Measurements from ENCODE around the gene ZNF546. TPM values are rescaled to one million over a fixed set of nuclear protein-coding genes. Genes with fewer than 3 reads are reported as not detected.

ZNF546 gene
- total and polyA plus RNA-seq, 4 donors: 0.50 to 10.6 (median 3.1) TPM

- 77% methylated on average over 3 of the region's 3 CpGs for WGBS, 2 donors
- ATAC-seq (ENCODE audit: low FRiP score): no peak
- no peak overlapping the region for H3K27ac ChIP-seq (ENCODE audit: low read depth in 1 of 2, low read length in 2 of 2)
- H3K4me1 ChIP-seq (ENCODE audit: control insufficient read depth in 1 of 2, insufficient read depth in 2 of 2, low read length in 2 of 2): no peaks in the 10 kb centered on the region
- no peak for DNase-seq
- no peak overlapping the region for H3K4me3 ChIP-seq (ENCODE audit: low read length in 2 of 2)
- no peaks in the 10 kb centered on the region for H3K27me3 ChIP-seq (ENCODE audit: control insufficient read depth in 1 of 2, insufficient read depth in 2 of 2, low read length in 1 of 2)
- no peaks in the 10 kb centered on the region for H3K36me3 ChIP-seq (ENCODE audit: control insufficient read depth in 1 of 2, insufficient read depth in 2 of 2, low read length in 1 of 2)
- intact Hi-C loops (cut with DNase I): no loop called here
- H3K9me3 ChIP-seq (ENCODE audit: control insufficient read depth, low read length): no peaks in the 10 kb centered on the region
These were observed 33.0 kb upstream of the ZNF546 start for GRCh38 chr19:39963898-39964297.

- ATAC-seq (ENCODE audit: low FRiP score) (no peak), DNase-seq (no peak)
- 88 to 92% methylated on average over 6 of the region's 6 CpGs for WGBS, 2 donors
- Histone ChIP-seq H3K36me3 (ENCODE audit: control insufficient read depth in 1 of 2, insufficient read depth in 2 of 2, low read length in 1 of 2) (no peaks in the 10 kb centered on the region), H3K4me1 (ENCODE audit: control insufficient read depth in 1 of 2, insufficient read depth in 2 of 2, low read length in 2 of 2) (no peaks in the 10 kb centered on the region), H3K4me3 (ENCODE audit: low read length in 2 of 2) (no peak overlapping the region), H3K27ac (ENCODE audit: low read depth in 1 of 2, low read length in 2 of 2) (no peak overlapping the region), H3K9me3 (ENCODE audit: control insufficient read depth, low read length) (no peaks in the 10 kb centered on the region), H3K27me3 (ENCODE audit: control insufficient read depth in 1 of 2, insufficient read depth in 2 of 2, low read length in 1 of 2) (no peaks in the 10 kb centered on the region)
- intact Hi-C loops (cut with DNase I): loop anchor here in 1 of 2 donors (5.0 kb wide), 1 partner anchor 414 kb away; no protein-coding TSS in a partner anchor
These were observed 30.2 kb upstream of the ZNF546 start for GRCh38 chr19:39966617-39967016.

- H3K4me1 ChIP-seq (ENCODE audit: control insufficient read depth in 1 of 2, insufficient read depth in 2 of 2, low read length in 2 of 2): no peaks in the 10 kb centered on the region
- intact Hi-C loops (cut with DNase I): loop anchor here in 1 of 2 donors (5.0 kb wide), 1 partner anchor 415 kb away; no protein-coding TSS in a partner anchor
- no peaks in the 10 kb centered on the region for H3K36me3 ChIP-seq (ENCODE audit: control insufficient read depth in 1 of 2, insufficient read depth in 2 of 2, low read length in 1 of 2)
- 83 to 86% methylated on average over 9 of the region's 9 CpGs for WGBS, 2 donors
- no peak overlapping the region for H3K4me3 ChIP-seq (ENCODE audit: low read length in 2 of 2)
- DNase-seq (no peak), ATAC-seq (ENCODE audit: low FRiP score) (no peak)
- no peaks in the 10 kb centered on the region for H3K27me3 ChIP-seq (ENCODE audit: control insufficient read depth in 1 of 2, insufficient read depth in 2 of 2, low read length in 1 of 2)
- H3K27ac ChIP-seq (ENCODE audit: low read depth in 1 of 2, low read length in 2 of 2): no peak overlapping the region
- no peaks in the 10 kb centered on the region for H3K9me3 ChIP-seq (ENCODE audit: control insufficient read depth, low read length)
These were observed 29.3 kb upstream of the ZNF546 start for GRCh38 chr19:39967561-39967960.

- H3K36me3 ChIP-seq (ENCODE audit: control insufficient read depth in 1 of 2, insufficient read depth in 2 of 2, low read length in 1 of 2): no peaks in the 10 kb centered on the region
- no peak for ATAC-seq (ENCODE audit: low FRiP score)
- WGBS, 2 donors: 96% methylated on average over 15 of the region's 15 CpGs
- no peak overlapping the region for H3K27ac ChIP-seq (ENCODE audit: low read depth in 1 of 2, low read length in 2 of 2)
- intact Hi-C loops (cut with DNase I): loop anchor here in 1 of 2 donors (5.0 kb wide), 1 partner anchor 416 kb away; no protein-coding TSS in a partner anchor
- no peak for DNase-seq
- H3K9me3 ChIP-seq (ENCODE audit: control insufficient read depth, low read length): no peaks in the 10 kb centered on the region
- no peak overlapping the region for H3K4me3 ChIP-seq (ENCODE audit: low read length in 2 of 2)
- H3K27me3 ChIP-seq (ENCODE audit: control insufficient read depth in 1 of 2, insufficient read depth in 2 of 2, low read length in 1 of 2): no peaks in the 10 kb centered on the region
- no peaks in the 10 kb centered on the region for H3K4me1 ChIP-seq (ENCODE audit: control insufficient read depth in 1 of 2, insufficient read depth in 2 of 2, low read length in 2 of 2)
These were observed 28.1 kb upstream of the ZNF546 start for GRCh38 chr19:39968789-39969188.

GRCh38 chr19:39969266-39969665 lies 27.6 kb upstream of the ZNF546 start:
- WGBS, 2 donors: 80 to 89% methylated on average over 6 of the region's 6 CpGs
- no peak for ATAC-seq (ENCODE audit: low FRiP score)
- no peak overlapping the region for H3K27ac ChIP-seq (ENCODE audit: low read depth in 1 of 2, low read length in 2 of 2)
- H3K4me1 ChIP-seq (ENCODE audit: control insufficient read depth in 1 of 2, insufficient read depth in 2 of 2, low read length in 2 of 2): no peaks in the 10 kb centered on the region
- no peaks in the 10 kb centered on the region for H3K27me3 ChIP-seq (ENCODE audit: control insufficient read depth in 1 of 2, insufficient read depth in 2 of 2, low read length in 1 of 2)
- DNase-seq: no peak
- intact Hi-C loops (cut with DNase I): loop anchor here in 1 of 2 donors (5.0 kb wide), 1 partner anchor 417 kb away; no protein-coding TSS in a partner anchor
- no peak overlapping the region for H3K4me3 ChIP-seq (ENCODE audit: low read length in 2 of 2)
- no peaks in the 10 kb centered on the region for H3K9me3 ChIP-seq (ENCODE audit: control insufficient read depth, low read length)
- H3K36me3 ChIP-seq (ENCODE audit: control insufficient read depth in 1 of 2, insufficient read depth in 2 of 2, low read length in 1 of 2): peaks cover 0 to 1% of the 10 kb centered on the region in 2 donors

- Histone ChIP-seq H3K36me3 (ENCODE audit: control insufficient read depth in 1 of 2, insufficient read depth in 2 of 2, low read length in 1 of 2) (peaks cover 0 to 3% of the 10 kb centered on the region in 2 donors), H3K9me3 (ENCODE audit: control insufficient read depth, low read length) (no peaks in the 10 kb centered on the region), H3K27ac (ENCODE audit: low read depth in 1 of 2, low read length in 2 of 2) (peak overlapping the region in 1 of 2 donors; percentile 81), H3K4me3 (ENCODE audit: low read length in 2 of 2) (peak overlapping the region in 1 of 2 donors; percentile 69), H3K27me3 (ENCODE audit: control insufficient read depth in 1 of 2, insufficient read depth in 2 of 2, low read length in 1 of 2) (no peaks in the 10 kb centered on the region), H3K4me1 (ENCODE audit: control insufficient read depth in 1 of 2, insufficient read depth in 2 of 2, low read length in 2 of 2) (no peaks in the 10 kb centered on the region)
- WGBS, 2 donors: 65 to 70% methylated on average over 13 of the region's 13 CpGs
- intact Hi-C loops (cut with DNase I): loop anchor here (1.0 to 5.0 kb wide), 4 partner anchors 123 to 418 kb away; partner anchors contain the start of gene FBL (in 1 of the 2)
- DNase-seq (no peak), ATAC-seq (ENCODE audit: low FRiP score) (no peak)
These were observed 27.0 kb upstream of the ZNF546 start for GRCh38 chr19:39969681-39970424.

GRCh38 chr19:39970425-39970674 lies 26.5 kb upstream of the ZNF546 start:
- Histone ChIP-seq H3K27me3 (ENCODE audit: control insufficient read depth in 1 of 2, insufficient read depth in 2 of 2, low read length in 1 of 2) (no peaks in the 10 kb centered on the region), H3K4me1 (ENCODE audit: control insufficient read depth in 1 of 2, insufficient read depth in 2 of 2, low read length in 2 of 2) (no peaks in the 10 kb centered on the region), H3K27ac (ENCODE audit: low read depth in 1 of 2, low read length in 2 of 2) (peak overlapping the region in 1 of 2 donors; percentile 81), H3K4me3 (ENCODE audit: low read length in 2 of 2) (peak overlapping the region; percentile 51 to 69), H3K36me3 (ENCODE audit: control insufficient read depth in 1 of 2, insufficient read depth in 2 of 2, low read length in 1 of 2) (peaks cover 0 to 3% of the 10 kb centered on the region in 2 donors), H3K9me3 (ENCODE audit: control insufficient read depth, low read length) (no peaks in the 10 kb centered on the region)
- DNase-seq (no peak), ATAC-seq (ENCODE audit: low FRiP score) (no peak)
- 2% methylated on average over 10 to 11 of the region's 11 CpGs for WGBS, 2 donors
- intact Hi-C loops (cut with DNase I): loop anchor here (1.0 to 5.0 kb wide), 3 partner anchors 123 to 178 kb away; partner anchors contain the start of gene FBL (in 1 of the 2)

GRCh38 chr19:39970675-39971379 lies 26.0 kb upstream of the ZNF546 start, which contains the start of gene PSMC4:
TSS of gene PSMC4 (plus strand) at chr19:39971165. CDS start at chr19:39971203, 38 bp downstream.
- ATAC-seq (ENCODE audit: low FRiP score) (peak; percentile 100), DNase-seq (peak; percentile 99)
- no peaks in the 10 kb centered on the region for H3K9me3 ChIP-seq (ENCODE audit: control insufficient read depth, low read length)
- H3K4me1 ChIP-seq (ENCODE audit: control insufficient read depth in 1 of 2, insufficient read depth in 2 of 2, low read length in 2 of 2): no peaks in the 10 kb centered on the region
- 1% methylated on average over 47 of the region's 47 CpGs for WGBS, 2 donors
- intact Hi-C loops (cut with DNase I): loop anchor here (1.0 to 5.0 kb wide), 3 partner anchors 124 to 178 kb away; partner anchors contain the start of gene FBL (in 1 of the 2)
- H3K27me3 ChIP-seq (ENCODE audit: control insufficient read depth in 1 of 2, insufficient read depth in 2 of 2, low read length in 1 of 2): no peaks in the 10 kb centered on the region
- peak within 1 kb of the TSS in 1 of 2 donors; percentile 88 for H3K27ac ChIP-seq (ENCODE audit: low read depth in 1 of 2, low read length in 2 of 2)
- H3K36me3 ChIP-seq (ENCODE audit: control insufficient read depth in 1 of 2, insufficient read depth in 2 of 2, low read length in 1 of 2): peaks cover 0 to 3% of the 10 kb centered on the region in 2 donors
- H3K4me3 ChIP-seq (ENCODE audit: low read length in 2 of 2): peak within 1 kb of the TSS; percentile 79 to 91

Measured in aorta (tissue), 5 donors.